Retinal pigment epithelial cell (primary cell): ENCODE data around the gene MRTFA.

ENCODE experiments used
- DNase-seq: peaks from one replicate; pipeline ENCODE4 v3.0.0-alpha.2; 2010; ENCODE audit warnings: low read depth
- H3K4me3 ChIP-seq: 2 replicates; pipeline ENCODE4 v1.5.1; 2011; ENCODE audit warnings: mild to moderate bottlenecking, low read length, control low read depth, moderate library complexity
- CTCF ChIP-seq: conservative IDR thresholded peaks from 2 replicates; pipeline ENCODE4 v1.5.1; 2011; ENCODE audit warnings: low read depth, low read length, control low read depth, inconsistent platforms

Gene MRTFA

GRCh38 chr22:40452730-40453487, 183.6 kb downstream of the MRTFA start:
- TF ChIP-seq CTCF = no peak
- no peak overlapping the region for H3K4me3 ChIP-seq
- DNase-seq = no peak

- no peak for DNase-seq
- no peak for TF ChIP-seq CTCF
- H3K4me3 ChIP-seq = no peak overlapping the region
These were observed 185.3 kb downstream of the MRTFA start for GRCh38 chr22:40451210-40451609.

- DNase-seq = no peak
- TF ChIP-seq CTCF = no peak
- no peak overlapping the region for H3K4me3 ChIP-seq
These were observed 185.9 kb downstream of the MRTFA start for GRCh38 chr22:40450616-40451015.

- peak; percentile 76 for DNase-seq
- TF ChIP-seq CTCF = no peak
- no peak overlapping the region for H3K4me3 ChIP-seq
These were observed 186.9 kb downstream of the MRTFA start for GRCh38 chr22:40449676-40450035.

GRCh38 chr22:40446203-40446602, 190.3 kb downstream of the MRTFA start:
- no peak for TF ChIP-seq CTCF
- no peak overlapping the region for H3K4me3 ChIP-seq
- DNase-seq = no peak

- no peak overlapping the region for H3K4me3 ChIP-seq
- TF ChIP-seq CTCF = no peak
- no peak for DNase-seq
These were observed 192.2 kb downstream of the MRTFA start for GRCh38 chr22:40444178-40444831.

GRCh38 chr22:40443732-40444131, 192.8 kb downstream of the MRTFA start:
- no peak for TF ChIP-seq CTCF
- DNase-seq = no peak
- H3K4me3 ChIP-seq = no peak overlapping the region
